Stimulated activated CD8-positive, alpha-beta memory T cell treated with anti-CD3 and anti-CD28 coated beads, Interleukin-4, amount 100 ng/mL, for 24 hours (primary cell): Measurements from ENCODE around the gene SPAG4.

Experiments used
- DNase-seq: peaks from one replicate; pipeline ENCODE4 v3.0.0-alpha.2; 2020; ENCODE audit warnings: low read depth

SPAG4 gene

DNA sequence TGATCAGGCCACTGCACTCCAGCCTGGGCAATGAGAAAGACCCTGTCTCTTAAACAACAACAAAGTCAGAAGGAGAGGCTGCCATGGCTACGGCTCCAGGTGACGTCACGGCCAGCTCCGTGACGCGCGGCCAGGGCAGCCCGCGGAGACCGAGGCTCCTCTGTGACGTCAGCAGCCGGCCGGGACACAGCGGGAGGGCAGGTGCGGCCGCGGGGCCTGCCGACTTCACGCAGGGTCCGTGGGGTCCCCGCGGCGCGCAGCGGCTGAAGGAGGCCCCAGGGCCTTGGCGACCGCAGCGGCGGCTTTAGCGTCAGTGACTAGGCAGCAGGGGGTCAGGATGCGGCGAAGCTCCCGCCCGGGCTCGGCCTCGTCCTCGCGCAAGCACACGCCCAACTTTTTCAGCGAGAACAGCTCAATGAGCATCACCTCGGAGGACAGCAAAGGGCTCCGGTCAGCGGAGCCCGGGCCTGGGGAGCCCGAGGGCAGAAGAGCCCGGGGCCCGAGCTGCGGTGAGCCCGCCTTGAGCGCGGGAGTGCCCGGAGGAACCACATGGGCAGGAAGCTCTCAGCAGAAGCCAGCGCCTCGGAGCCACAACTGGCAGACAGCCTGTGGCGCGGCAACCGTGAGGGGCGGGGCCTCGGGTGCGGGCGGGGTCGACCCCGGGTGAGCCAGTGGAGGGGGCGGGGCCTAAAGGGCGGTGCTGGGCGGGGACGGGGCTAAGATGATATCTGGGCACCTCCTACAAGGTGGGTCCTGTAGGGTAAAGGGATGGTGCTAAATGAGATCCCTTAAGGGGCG is at the start of gene SPAG4:
SPAG4 (plus strand) TSS at position 163 of the 798 bp plus-strand sequence; CDS start at position 338, 175 bp downstream.
- DNase-seq: peak; percentile 100

DNA sequence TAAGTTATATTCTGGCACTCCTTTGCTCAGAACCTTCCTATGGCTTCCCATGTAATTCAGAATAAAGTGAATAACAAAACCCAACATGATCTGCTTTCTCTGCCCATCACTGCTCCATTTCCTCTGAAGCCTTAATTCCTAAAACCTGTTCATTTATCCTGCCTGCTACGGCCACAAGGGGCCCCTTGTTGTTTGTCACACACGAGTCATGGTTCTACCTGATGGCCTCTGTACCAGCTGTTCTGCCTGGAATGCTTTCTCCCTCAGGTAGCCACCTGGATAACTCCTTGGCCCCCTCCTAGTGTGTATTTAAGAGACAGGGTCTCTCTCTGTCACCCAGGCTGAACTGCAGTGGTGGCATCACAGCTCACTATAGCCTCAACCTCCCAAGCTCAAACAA is 47.0 kb upstream of the SPAG4 start:
- DNase-seq: no peak

DNA sequence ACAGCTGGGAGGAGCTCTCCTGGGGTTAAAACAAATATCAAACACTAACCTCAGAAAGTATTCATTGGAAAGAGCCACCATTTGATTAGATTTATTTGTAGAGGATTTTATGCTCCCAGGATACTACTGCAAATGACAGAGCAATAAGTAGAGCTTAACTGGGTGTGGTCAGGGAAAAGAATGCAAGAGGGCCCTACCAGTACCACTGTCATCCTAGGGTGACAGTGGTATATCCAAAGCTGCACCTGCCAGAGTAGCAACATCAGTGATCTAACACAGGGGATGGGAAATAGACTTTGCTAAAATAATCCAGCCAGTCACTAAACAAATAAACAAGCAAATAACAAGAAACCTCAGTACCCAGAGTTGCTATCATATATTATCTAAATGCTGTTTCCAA is 44.1 kb upstream of the SPAG4 start:
- DNase-seq: no peak

DNA sequence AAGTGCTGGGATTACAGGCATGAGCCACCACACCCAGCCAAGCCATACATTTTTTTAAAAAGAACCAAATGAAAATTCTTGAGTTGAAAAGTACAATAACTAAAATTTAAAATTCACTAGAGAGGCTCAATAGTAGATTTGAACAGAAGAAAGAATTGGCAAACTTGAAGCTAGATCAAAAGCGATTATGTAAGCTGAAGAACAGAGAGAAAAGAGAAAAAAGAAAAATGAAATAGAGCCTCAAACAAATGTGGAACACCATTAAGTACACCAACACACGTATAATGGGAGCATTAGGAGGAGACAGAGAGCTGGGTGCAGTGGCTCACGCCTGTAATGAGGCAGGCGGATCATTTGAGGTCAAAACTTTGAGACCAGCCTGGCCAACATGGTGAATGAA is 42.8 kb upstream of the SPAG4 start:
- no peak for DNase-seq

- no peak for DNase-seq
These were observed 39.7 kb upstream of the SPAG4 start for GRCh38 chr20:35575958-35576357.

DNA sequence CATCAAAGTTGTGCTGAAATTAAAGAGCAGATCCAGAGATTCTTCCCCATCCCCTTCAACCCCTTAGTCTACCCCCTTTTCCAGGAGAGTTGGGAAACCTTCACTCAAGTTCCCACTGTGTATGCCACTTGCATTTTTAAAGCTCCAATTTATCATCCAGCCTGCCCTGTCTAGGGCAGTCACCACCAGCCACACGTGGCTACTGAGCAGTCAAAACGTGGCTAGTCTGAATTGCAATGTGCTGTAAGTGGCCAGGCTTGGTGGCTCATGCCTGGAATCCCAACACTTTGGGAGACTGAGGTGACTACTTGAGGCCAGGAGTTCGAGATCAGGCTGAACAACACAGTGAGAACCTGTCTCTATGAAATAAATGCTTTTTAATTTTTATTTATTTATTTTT is 38.8 kb upstream of the SPAG4 start:
- DNase-seq: no peak

GRCh38 chr20:35578469-35578868 is 37.2 kb upstream of the SPAG4 start:
- DNase-seq: no peak

DNA sequence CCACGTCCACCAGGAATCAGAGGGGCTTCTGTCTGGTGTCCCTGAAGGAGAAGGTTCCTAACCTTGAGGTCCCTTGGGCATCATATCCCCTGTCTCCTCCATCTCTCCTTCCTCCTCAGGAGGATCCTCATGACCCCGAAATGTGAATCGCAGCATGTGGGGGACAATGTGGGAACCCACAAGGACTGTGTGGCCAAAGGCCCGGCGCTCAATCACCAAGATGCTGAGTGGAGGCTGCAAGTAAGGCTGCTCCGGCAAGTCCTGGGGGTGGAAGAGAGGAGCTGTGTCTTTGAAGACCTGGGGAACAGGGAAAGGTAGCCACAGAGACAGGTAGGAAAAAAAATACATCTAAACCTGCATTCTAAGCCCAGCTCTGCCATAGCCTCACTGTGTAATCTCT is 36.4 kb upstream of the SPAG4 start:
- DNase-seq: no peak

- no peak for DNase-seq
These were observed 33.5 kb upstream of the SPAG4 start for GRCh38 chr20:35582131-35582530.

DNA sequence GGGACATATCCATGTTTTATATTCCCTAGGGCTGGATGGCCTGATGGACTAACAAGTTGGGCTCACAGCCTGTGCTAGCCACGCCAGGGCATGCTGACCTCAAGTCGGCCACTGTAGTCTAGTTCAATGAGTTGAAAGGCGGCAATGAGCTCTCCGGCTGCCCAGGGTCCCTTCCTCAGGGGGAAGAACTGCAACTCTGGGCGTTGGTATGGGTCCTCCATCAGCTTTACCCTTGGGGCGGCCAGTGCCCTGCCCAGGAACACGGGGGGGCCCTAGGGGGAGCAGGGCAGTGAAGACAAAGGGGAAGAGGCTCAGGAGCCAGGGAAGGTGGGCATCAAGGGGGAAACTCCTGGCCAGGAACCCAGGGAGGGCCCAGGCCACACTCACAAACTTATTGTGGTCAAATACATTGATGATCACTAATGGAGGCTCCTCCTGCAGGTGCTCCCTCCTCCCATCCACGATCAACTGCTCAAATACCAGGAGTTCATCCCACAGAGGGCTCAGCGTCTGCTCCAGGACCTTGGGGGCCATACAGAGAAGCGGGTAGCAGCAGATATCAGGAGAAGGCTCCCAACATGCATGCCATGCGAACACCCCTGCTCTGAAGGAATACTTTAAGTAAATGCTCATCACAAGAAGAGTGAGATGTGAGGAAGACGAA is 32.8 kb upstream of the SPAG4 start:
- DNase-seq: no peak

- no peak for DNase-seq
These were observed 31.7 kb upstream of the SPAG4 start for GRCh38 chr20:35583636-35584560.

GRCh38 chr20:35586751-35587425 is 28.7 kb upstream of the SPAG4 start:
- no peak for DNase-seq

DNA sequence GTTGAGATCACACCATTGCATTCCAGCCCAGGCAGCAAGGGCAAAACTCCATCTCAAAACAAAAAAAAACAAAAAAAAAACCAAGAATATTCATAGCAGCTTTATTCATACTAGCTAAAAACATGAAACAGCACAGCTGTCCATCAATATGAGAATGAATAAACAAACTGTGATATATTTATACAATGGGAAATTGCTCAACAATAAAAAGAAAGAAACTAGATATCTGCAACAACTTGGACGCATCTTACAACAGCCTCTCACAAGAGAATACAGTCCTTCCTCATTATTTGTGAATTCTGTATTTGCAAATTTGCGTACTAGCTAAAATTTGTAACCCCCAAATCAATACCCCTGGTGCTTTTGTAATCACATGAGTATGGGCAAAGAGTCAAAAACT is 28.2 kb upstream of the SPAG4 start:
- DNase-seq: no peak

DNA sequence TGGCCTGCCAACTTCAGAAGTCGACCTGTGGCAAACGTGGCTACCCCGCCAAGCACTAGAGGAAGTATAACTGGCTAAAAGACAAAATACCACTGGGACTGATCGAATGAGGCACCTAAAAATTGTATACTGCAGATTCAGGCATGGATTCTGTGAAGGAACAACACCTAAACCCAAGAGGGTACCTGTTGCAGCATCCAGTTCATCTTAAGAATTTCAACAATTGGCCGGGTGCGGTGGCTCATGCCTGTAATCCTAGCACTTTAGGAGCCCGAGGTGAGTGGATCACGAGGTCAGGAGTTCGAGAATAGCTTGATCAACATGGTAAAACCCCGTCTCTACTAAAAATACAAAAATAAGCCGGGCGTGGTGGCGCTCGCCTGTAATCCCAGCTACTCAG is 27.2 kb upstream of the SPAG4 start:
- no peak for DNase-seq

- no peak for DNase-seq
These were observed 23.2 kb upstream of the SPAG4 start for GRCh38 chr20:35592339-35592974.

DNA sequence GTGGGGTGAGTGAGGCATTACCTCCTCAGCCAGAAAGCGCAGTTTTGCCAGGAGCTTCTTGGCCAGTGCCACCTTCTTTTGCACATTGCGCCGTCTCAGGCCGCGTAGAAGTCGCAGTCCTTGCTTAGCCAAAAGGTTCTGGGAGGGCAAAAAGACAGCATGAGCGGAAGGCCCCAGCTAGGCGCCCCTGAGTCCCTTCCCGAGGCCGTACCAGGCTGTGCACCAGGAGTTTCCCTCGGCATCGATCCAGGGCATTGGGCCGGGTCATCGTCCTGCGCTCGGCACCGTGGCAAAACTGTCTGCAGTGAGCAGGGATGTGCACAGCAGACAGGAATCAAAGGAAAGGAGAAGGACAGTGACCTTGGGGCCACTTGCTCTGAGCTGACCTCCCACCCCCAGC is 20.2 kb upstream of the SPAG4 start:
- no peak for DNase-seq

DNA sequence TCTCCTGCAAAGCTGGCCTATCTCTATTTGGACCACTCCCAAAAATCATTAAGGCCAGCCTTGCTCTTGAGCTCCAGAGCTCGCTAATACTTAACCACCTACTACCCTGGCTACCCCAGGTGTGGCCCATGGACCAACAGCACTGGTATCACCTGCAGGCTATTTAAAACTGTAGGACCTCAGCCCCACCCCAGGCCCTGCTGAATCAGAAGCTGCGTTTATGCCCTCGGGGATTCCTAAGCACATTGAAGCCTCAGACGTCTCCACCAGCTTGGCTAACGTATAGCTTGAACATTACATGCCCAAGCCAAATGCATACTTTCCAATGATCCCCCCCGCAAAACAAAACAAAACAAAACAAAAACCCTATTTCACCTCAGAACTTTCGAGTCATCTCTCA is 19.7 kb upstream of the SPAG4 start:
- DNase-seq: no peak

GRCh38 chr20:35597186-35597585 is 18.4 kb upstream of the SPAG4 start:
- DNase-seq: no peak

GRCh38 chr20:35598476-35598875 is 17.2 kb upstream of the SPAG4 start:
- DNase-seq: no peak

DNA sequence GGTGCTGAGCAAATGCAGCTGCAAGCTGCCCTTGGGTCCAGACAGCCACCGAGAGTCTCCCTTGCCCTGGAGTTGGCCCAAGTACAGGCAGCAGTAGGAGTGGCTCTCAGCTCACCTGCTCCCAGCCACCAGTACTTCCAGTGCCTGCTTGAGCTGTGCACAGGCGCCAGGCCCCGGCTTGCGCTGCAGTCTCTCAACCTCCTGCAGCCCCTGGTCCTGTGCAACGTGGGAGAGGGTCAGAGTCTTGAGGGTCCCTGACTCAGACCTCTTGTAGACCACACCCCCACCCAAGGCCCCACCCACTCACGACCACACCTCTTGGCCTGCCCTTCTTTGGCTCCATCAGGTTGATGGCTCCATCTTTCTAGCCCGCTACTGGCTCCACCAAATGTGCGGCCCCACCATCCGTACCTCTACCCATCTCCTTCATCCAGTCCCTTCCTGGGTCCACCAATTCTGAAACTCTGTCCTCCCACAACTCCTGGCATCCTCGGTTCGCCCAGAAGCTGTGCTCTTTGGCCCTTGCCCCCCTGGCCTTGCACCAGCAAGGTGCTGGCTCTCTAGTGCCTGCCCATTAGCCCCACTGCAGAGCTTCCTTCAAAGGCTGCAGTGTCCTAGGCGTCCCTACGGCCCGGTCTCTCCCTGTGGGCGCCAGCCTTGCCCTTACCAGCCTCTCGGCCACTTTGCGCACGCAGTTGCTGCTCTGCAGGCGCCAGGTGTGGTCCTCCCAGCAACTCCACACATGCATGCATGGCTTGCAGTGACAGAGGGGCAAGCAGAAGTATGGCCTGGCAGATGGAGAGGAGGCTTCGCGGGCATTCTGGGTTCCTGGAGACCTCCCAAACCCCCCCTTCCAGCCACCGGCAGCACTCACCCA is 16.5 kb upstream of the SPAG4 start:
- DNase-seq: no peak

DNA sequence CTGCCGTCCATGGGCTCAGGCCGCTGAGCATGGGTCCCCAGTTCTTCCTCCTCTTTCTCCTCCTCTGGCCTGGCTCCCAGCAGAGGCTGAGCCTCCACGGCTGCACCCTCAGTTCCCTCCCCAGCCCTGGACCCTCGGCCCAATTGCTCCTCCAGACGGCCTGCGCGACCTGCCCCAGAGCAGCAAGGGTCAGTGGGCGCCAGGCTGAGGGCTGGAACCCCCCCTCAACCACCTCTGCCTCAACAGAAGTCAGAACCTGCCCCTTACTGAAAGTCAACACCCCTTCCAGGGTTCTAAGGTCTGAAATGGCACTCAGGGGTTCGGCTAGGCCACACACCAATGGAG is 15.9 kb upstream of the SPAG4 start:
- DNase-seq: no peak
